OCI-LY7 (cell line): ENCODE measurements around the gene ALDH1A2.

Experiments
- EZH2phosphoT487 ChIP-seq: fragments of 200-600 bp; sonication (generic); IDR thresholded peaks from 2 replicates; pipeline ENCODE4 v1.6.1; 2018; ENCODE audit warnings: low read depth, borderline replicate concordance, mild to moderate bottlenecking, mixed run types, antibody characterized with exemption, low read length, moderate library complexity, mixed read lengths
- TF ChIP-seq, protein P1 (sequence below): fragments of 200-600 bp; sonication (generic); conservative IDR thresholded peaks from 2 replicates; pipeline ENCODE4 v1.5.1; 2014; ENCODE audit warnings: mild to moderate bottlenecking, antibody characterized with exemption, low read length, moderate library complexity, mixed read lengths

DNA sequence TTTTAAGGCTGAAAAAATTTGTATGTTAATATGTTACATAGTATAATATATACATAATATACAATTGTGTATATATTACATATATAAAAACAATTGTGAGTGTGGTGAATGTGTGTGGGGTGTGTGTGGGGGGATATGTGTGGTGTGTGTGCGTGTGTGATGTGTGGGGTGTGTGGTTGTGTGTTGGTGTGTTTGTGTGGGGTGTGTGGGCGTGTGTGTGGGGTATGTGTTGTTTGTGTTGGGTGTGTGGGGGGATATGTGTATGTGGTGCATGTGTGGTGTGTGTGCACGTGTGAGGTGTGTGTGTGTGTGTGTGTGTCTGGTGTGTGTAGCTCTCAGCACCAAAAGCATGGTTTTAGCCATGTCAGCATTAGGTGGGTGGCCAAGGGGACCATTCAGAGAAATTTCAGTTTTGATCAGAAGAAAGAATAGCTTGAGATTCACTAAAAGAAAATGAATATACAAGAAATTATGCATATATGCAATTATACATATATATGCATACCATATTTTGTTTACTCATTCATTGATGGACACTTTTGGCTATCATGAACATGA lies 118.9 kb downstream of the ALDH1A2 start:
- TF ChIP-seq, protein P1, sequence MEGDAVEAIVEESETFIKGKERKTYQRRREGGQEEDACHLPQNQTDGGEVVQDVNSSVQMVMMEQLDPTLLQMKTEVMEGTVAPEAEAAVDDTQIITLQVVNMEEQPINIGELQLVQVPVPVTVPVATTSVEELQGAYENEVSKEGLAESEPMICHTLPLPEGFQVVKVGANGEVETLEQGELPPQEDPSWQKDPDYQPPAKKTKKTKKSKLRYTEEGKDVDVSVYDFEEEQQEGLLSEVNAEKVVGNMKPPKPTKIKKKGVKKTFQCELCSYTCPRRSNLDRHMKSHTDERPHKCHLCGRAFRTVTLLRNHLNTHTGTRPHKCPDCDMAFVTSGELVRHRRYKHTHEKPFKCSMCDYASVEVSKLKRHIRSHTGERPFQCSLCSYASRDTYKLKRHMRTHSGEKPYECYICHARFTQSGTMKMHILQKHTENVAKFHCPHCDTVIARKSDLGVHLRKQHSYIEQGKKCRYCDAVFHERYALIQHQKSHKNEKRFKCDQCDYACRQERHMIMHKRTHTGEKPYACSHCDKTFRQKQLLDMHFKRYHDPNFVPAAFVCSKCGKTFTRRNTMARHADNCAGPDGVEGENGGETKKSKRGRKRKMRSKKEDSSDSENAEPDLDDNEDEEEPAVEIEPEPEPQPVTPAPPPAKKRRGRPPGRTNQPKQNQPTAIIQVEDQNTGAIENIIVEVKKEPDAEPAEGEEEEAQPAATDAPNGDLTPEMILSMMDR: no peak
- no peak for TF ChIP-seq EZH2phosphoT487
